SU-DHL-6 (cell line): ENCODE results near the gene PPP1R37.

ENCODE experiments used
- CTCF ChIP-seq: fragments of 200-600 bp; sonication (generic); IDR thresholded peaks from one replicate; pipeline ENCODE4 v1.5.1; 2017; ENCODE audit warnings: antibody characterized with exemption, mild to moderate bottlenecking, low read length, moderate library complexity; ENCODE audit not compliant: insufficient read depth, poor library complexity, severe bottlenecking
- EZH2phosphoT487 ChIP-seq: fragments of 200-600 bp; sonication (generic), shearing (Covaris generic); conservative IDR thresholded peaks from 2 replicates; pipeline ENCODE4 v1.6.1; 2018; ENCODE audit warnings: mild to moderate bottlenecking, antibody characterized with exemption, low read length, moderate library complexity, mixed read lengths

DNA sequence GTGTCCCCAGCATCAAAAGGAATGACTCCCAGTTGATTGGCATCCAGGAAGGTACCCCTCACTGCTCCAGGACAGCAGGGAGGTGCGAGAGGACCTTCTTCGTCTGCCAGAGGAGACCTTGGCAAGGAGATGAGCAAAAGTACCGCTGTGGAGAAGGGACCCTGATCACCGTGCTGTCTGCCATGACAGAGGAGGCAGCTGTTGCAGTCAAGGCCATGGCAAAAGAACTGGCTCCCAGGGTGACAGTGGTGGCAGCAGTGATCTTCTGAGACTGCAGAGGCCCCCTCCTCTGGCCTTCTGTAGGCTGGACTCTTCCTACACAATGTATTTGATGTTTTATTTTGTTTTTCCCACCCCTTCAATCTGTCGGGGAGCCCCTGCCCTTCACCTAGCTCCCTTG is 35.8 kb downstream of the PPP1R37 start:
- no peak for TF ChIP-seq CTCF
- no peak for TF ChIP-seq EZH2phosphoT487
